Cardiac muscle cell (in vitro differentiated cells and primary cell): ENCODE data around the gene ADAMTS1. TPM values are rescaled to one million over a fixed set of nuclear protein-coding genes. Genes with fewer than 3 reads are reported as not detected.

Source experiments
- DNase-seq, 2 donors: peaks; one replicate each; pipeline versions ENCODE4 v3.0.0 to v3.0.0-alpha.2; 2010 to 2017; ENCODE audit warnings: low read depth in 1 of 2, low spot score in 1 of 2
- H3K27ac ChIP-seq: fragments of 200-600 bp; sonication (generic); 2 replicates; pipeline ENCODE4 v1.5.1; 2016
- H3K27me3 ChIP-seq: fragments of 200-600 bp; sonication (generic); 2 replicates; pipeline ENCODE4 v1.6.0; 2016; ENCODE audit warnings: control low read depth
- H3K36me3 ChIP-seq: fragments of 200-600 bp; sonication (generic); 2 replicates; pipeline ENCODE4 v1.5.1; 2016; ENCODE audit warnings: control low read depth
- H3K4me1 ChIP-seq: fragments of 200-600 bp; sonication (generic); 2 replicates; pipeline ENCODE4 v1.8.1; 2017; ENCODE audit warnings: low read depth, mild to moderate bottlenecking, mixed run types
- H3K4me3 ChIP-seq: fragments of 200-600 bp; sonication (generic); 2 replicates; pipeline ENCODE4 v1.5.1; 2016; ENCODE audit warnings: mild to moderate bottlenecking
- H3K9me3 ChIP-seq: fragments of 200-600 bp; sonication (generic); 2 replicates; pipeline ENCODE4 v1.5.1; 2017; ENCODE audit warnings: low read depth, mild to moderate bottlenecking, control low read depth
- CTCF ChIP-seq: IDR thresholded peaks from 2 replicates; pipeline ENCODE4 v1.5.1; 2012; ENCODE audit warnings: low read depth, mild to moderate bottlenecking, low read length
- polyA plus RNA-seq: library from polyadenylated mRNA; unstranded; fragments of >200 nt; fragmentation: Nextera tagmentation; extraction: Ambion mirVana; gene quantifications from 2 replicates; pipeline ENCODE4 v1.2.1, GENCODE V29; 2016
- total RNA-seq: library from RNA; depleted of rRNA; stranded (reverse); fragments of >200 nt; gene quantifications from 2 replicates; pipeline ENCODE4 v1.2.3, GENCODE V29; 2016

ADAMTS1 gene
- total and polyA plus RNA-seq, 2 experiments from 2014 or later: 154 to 185 TPM

- Histone ChIP-seq H3K27ac (no peak overlapping the region), H3K4me1 (no peaks in the 10 kb centered on the region), H3K27me3 (no peaks in the 10 kb centered on the region), H3K36me3 (no peaks in the 10 kb centered on the region), H3K9me3 (no peaks in the 10 kb centered on the region), H3K4me3 (no peak overlapping the region)
- DNase-seq: no peak
- no peak for TF ChIP-seq CTCF
Observed at GRCh38 chr21:26809745-26810144, 35.5 kb downstream of the ADAMTS1 start.

GRCh38 chr21:26806801-26807295 lies 38.4 kb downstream of the ADAMTS1 start:
- no peaks in the 10 kb centered on the region for H3K36me3 ChIP-seq
- no peaks in the 10 kb centered on the region for H3K4me1 ChIP-seq
- no peak for TF ChIP-seq CTCF
- H3K27ac ChIP-seq: no peak overlapping the region
- no peak for DNase-seq
- H3K27me3 ChIP-seq: no peaks in the 10 kb centered on the region
- no peaks in the 10 kb centered on the region for H3K9me3 ChIP-seq
- H3K4me3 ChIP-seq: no peak overlapping the region

GRCh38 chr21:26804895-26805609 lies 40.2 kb downstream of the ADAMTS1 start:
- Histone ChIP-seq H3K36me3 (no peaks in the 10 kb centered on the region), H3K4me1 (no peaks in the 10 kb centered on the region), H3K27ac (no peak overlapping the region), H3K4me3 (no peak overlapping the region), H3K27me3 (no peaks in the 10 kb centered on the region), H3K9me3 (no peaks in the 10 kb centered on the region)
- TF ChIP-seq CTCF: no peak
- peak in 1 of 2 donors; percentile 12 for DNase-seq

- no peak overlapping the region for H3K4me3 ChIP-seq
- no peak for TF ChIP-seq CTCF
- H3K36me3 ChIP-seq: no peaks in the 10 kb centered on the region
- no peak overlapping the region for H3K27ac ChIP-seq
- peak in 1 of 2 donors; percentile 95 for DNase-seq
- H3K4me1 ChIP-seq: no peaks in the 10 kb centered on the region
- no peaks in the 10 kb centered on the region for H3K9me3 ChIP-seq
- no peaks in the 10 kb centered on the region for H3K27me3 ChIP-seq
Observed at GRCh38 chr21:26801498-26801897, 43.7 kb downstream of the ADAMTS1 start.

DNA sequence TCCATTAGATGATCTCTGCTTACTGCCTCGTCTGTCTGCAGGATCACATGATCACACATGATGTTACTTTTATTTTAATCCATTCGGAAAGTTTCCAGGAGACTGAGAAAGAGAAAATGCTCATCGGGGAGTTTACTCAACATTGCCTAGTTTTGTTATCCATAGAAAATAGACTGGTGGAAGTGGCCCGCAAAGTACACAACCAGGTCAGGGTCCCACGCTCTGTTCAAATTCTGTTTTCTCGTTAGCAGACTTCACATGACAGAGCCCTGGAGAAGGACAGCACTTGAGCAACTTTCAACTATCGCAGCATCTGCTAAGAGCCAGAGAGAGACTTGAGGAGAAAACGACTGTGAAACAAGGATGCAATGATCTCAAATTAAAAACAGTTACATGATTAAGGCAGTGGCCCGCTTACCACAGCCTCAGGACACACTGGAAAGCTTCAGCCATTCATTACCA lies 44.2 kb downstream of the ADAMTS1 start:
- no peaks in the 10 kb centered on the region for H3K9me3 ChIP-seq
- no peak overlapping the region for H3K4me3 ChIP-seq
- TF ChIP-seq CTCF: no peak
- peak in 1 of 2 donors; percentile 74 for DNase-seq
- H3K27ac ChIP-seq: no peak overlapping the region
- no peaks in the 10 kb centered on the region for H3K27me3 ChIP-seq
- no peaks in the 10 kb centered on the region for H3K36me3 ChIP-seq
- no peaks in the 10 kb centered on the region for H3K4me1 ChIP-seq
